CD14-positive monocyte (primary cell): ENCODE measurements around the gene SLC2A2. TPM values are rescaled to one million over a fixed set of nuclear protein-coding genes. Genes with fewer than 3 reads are reported as not detected.

Source experiments
- DNase-seq, 3 donors: peaks; one replicate each; pipeline ENCODE4 v3.0.0-alpha.2; 2011 to 2022
- H2AFZ ChIP-seq: 2 replicates; pipeline ENCODE4 v1.6.0; 2012; ENCODE audit warnings: mild to moderate bottlenecking, low read depth, low read length, inconsistent platforms; ENCODE audit not compliant: insufficient read depth, poor library complexity, severe bottlenecking
- H3K27ac ChIP-seq, 2 donors: 1 replicate in 1 of 2; 2 replicates in 1 of 2; pipeline ENCODE4 v1.5.1; 2012 to 2013; ENCODE audit warnings: low read length in 2 of 2, control low read depth in 1 of 2, inconsistent platforms in 1 of 2, low read depth in 1 of 2, mild to moderate bottlenecking in 1 of 2
- H3K27me3 ChIP-seq, 2 donors: one replicate each; pipeline versions ENCODE4 v1.6.0 to v1.6.1; 2011 to 2013; ENCODE audit warnings: low read length in 2 of 2; ENCODE audit not compliant: control insufficient read depth in 2 of 2, insufficient read depth in 2 of 2
- H3K36me3 ChIP-seq, 2 donors: replicated peaks in 1 of 2; 1 replicate in 1 of 2; 2 replicates in 1 of 2; pipeline versions ENCODE4 v1.5.1 to v1.6.1; 2012 to 2013; ENCODE audit warnings: low read length in 2 of 2, control low read depth in 1 of 2, inconsistent platforms in 1 of 2, mild to moderate bottlenecking in 1 of 2; ENCODE audit not compliant: insufficient read depth in 2 of 2, control insufficient read depth in 1 of 2
- H3K4me1 ChIP-seq, 2 donors: 1 replicate in 1 of 2; 2 replicates in 1 of 2; pipeline versions ENCODE4 v1.5.1 to v1.6.1; 2012 to 2013; ENCODE audit warnings: low read length in 2 of 2, control low read depth in 1 of 2, inconsistent platforms in 1 of 2, mild to moderate bottlenecking in 1 of 2, moderate library complexity in 1 of 2; ENCODE audit not compliant: insufficient read depth in 2 of 2, control insufficient read depth in 1 of 2
- H3K4me2 ChIP-seq: replicated peaks from 2 replicates; pipeline ENCODE3; 2012; ENCODE audit warnings: low read length, moderate library complexity, mild to moderate bottlenecking; ENCODE audit not compliant: poor library complexity, severe bottlenecking; ENCODE audit errors: extremely low read depth
- H3K4me3 ChIP-seq, 3 experiments: fragments of 200-600 bp in 1 of 3; sonication (generic) in 1 of 3; replicated peaks in 1 of 3; 1 replicate in 2 of 3; 2 replicates in 1 of 3; pipeline ENCODE4 v1.5.1; 2011 to 2013; ENCODE audit warnings: low read length in 3 of 3, mild to moderate bottlenecking in 3 of 3, control low read depth in 2 of 3, low read depth in 2 of 3, inconsistent platforms in 1 of 3, moderate library complexity in 1 of 3
- H3K79me2 ChIP-seq: 2 replicates; pipeline ENCODE4 v1.6.0; 2012; ENCODE audit warnings: mild to moderate bottlenecking, control low read depth, inconsistent platforms, low read length, moderate library complexity; ENCODE audit not compliant: insufficient read depth
- H3K9ac ChIP-seq: 2 replicates; pipeline ENCODE4 v1.6.0; 2017; ENCODE audit warnings: low read length, mild to moderate bottlenecking; ENCODE audit not compliant: insufficient read depth, poor library complexity, severe bottlenecking
- H3K9me3 ChIP-seq, 2 donors: replicated peaks in 1 of 2; 1 replicate in 1 of 2; 2 replicates in 1 of 2; pipeline versions ENCODE4 v1.5.1 to v1.6.1; 2012 to 2013; ENCODE audit warnings: low read length in 2 of 2, control low read depth in 1 of 2; ENCODE audit not compliant: control insufficient read depth in 1 of 2, insufficient read depth in 1 of 2
- H4K20me1 ChIP-seq: 2 replicates; pipeline ENCODE4 v1.6.0; 2012; ENCODE audit warnings: mild to moderate bottlenecking, low read length, control low read depth, moderate library complexity; ENCODE audit not compliant: insufficient read depth
- H3K27ac Mint-ChIP-seq, 7 donors: one replicate each; pipeline ENCODE4 v1.8.0; 2020; ENCODE audit warnings: mild to moderate bottlenecking in 7 of 7, mixed read lengths in 7 of 7, moderate library complexity in 6 of 7, inconsistent platforms in 2 of 7
- H3K27me3 Mint-ChIP-seq, 3 donors: one replicate each; pipeline ENCODE4 v1.8.0; 2021 to 2022; ENCODE audit warnings: low read depth in 3 of 3, mild to moderate bottlenecking in 3 of 3, mixed read lengths in 3 of 3, moderate library complexity in 3 of 3, inconsistent platforms in 1 of 3
- H3K36me3 Mint-ChIP-seq, 2 donors: one replicate each; pipeline ENCODE4 v1.8.0; 2020; ENCODE audit warnings: mixed read lengths in 2 of 2, inconsistent platforms in 1 of 2, mild to moderate bottlenecking in 1 of 2
- H3K4me1 Mint-ChIP-seq: one replicate; pipeline ENCODE4 v1.8.0; 2020; ENCODE audit warnings: mild to moderate bottlenecking, mixed read lengths
- H3K4me3 Mint-ChIP-seq, 2 donors: one replicate each; pipeline ENCODE4 v1.8.0; 2020; ENCODE audit warnings: mild to moderate bottlenecking in 2 of 2, mixed read lengths in 2 of 2, moderate library complexity in 1 of 2
- H3K9me3 Mint-ChIP-seq, 7 donors: one replicate each; pipeline ENCODE4 v1.8.0; 2020 to 2022; ENCODE audit warnings: mixed read lengths in 7 of 7, mild to moderate bottlenecking in 6 of 7, moderate library complexity in 6 of 7, inconsistent platforms in 2 of 7
- WGBS: methylation state at CpG from one replicate; pipeline ENCODE4 v1.1.5; 2013; ENCODE audit warnings: missing lambda C conversion rate; ENCODE audit not compliant: insufficient coverage; 5-methylcytosine and 5-hydroxymethylcytosine counted together
- intact Hi-C, 2 donors: fragments of 100-400 bp; cut with micrococcal nuclease; formaldehyde crosslinking; loops; one replicate each; pipeline versions ENCODE4 v1.15.0 to v1.15.1; 2023
- polyA plus RNA-seq, 3 donors: library from polyadenylated mRNA; depleted of rRNA in 1 of 3; unstranded in 2 of 3; stranded (reverse) in 1 of 3; fragments of 300-500 nt in 2 of 3; fragments of >200 nt in 1 of 3; fragmentation: Illumina TruSeq in 2 of 3; gene quantifications; 1 replicate in 2 of 3; 2 replicates in 1 of 3; pipeline ENCODE4 v1.2.3, GENCODE V29; 2012 to 2021
- TF ChIP-seq, protein P1 (sequence below): fragments of 200-600 bp; IDR thresholded peaks from one replicate; pipeline ENCODE4 v1.8.0; 2022; ENCODE audit warnings: antibody characterized with exemption, mild to moderate bottlenecking

SLC2A2 gene
- polyA plus RNA-seq, 3 donors = not detected

GRCh38 chr3:171061749-171062148, 35.2 kb upstream of the SLC2A2 start:
- TF ChIP-seq, protein P1, sequence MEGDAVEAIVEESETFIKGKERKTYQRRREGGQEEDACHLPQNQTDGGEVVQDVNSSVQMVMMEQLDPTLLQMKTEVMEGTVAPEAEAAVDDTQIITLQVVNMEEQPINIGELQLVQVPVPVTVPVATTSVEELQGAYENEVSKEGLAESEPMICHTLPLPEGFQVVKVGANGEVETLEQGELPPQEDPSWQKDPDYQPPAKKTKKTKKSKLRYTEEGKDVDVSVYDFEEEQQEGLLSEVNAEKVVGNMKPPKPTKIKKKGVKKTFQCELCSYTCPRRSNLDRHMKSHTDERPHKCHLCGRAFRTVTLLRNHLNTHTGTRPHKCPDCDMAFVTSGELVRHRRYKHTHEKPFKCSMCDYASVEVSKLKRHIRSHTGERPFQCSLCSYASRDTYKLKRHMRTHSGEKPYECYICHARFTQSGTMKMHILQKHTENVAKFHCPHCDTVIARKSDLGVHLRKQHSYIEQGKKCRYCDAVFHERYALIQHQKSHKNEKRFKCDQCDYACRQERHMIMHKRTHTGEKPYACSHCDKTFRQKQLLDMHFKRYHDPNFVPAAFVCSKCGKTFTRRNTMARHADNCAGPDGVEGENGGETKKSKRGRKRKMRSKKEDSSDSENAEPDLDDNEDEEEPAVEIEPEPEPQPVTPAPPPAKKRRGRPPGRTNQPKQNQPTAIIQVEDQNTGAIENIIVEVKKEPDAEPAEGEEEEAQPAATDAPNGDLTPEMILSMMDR = no peak
- H3K4me1 Mint-ChIP-seq = no peaks in the 10 kb centered on the region
- Histone ChIP-seq H3K27ac (no peak overlapping the region), H3K79me2 (no peaks in the 10 kb centered on the region), H2AFZ (no peak overlapping the region), H3K9ac (no peak overlapping the region), H3K27me3 (no peaks in the 10 kb centered on the region), H3K36me3 (no peaks in the 10 kb centered on the region), H3K4me1 (no peaks in the 10 kb centered on the region), H3K4me3 (no peak overlapping the region), H3K9me3 (no peaks in the 10 kb centered on the region), H4K20me1 (no peaks in the 10 kb centered on the region), H3K4me2 (no peak overlapping the region)
- peaks cover 0 to 8% (median 0%) of the 10 kb centered on the region in 7 donors for H3K9me3 Mint-ChIP-seq
- H3K36me3 Mint-ChIP-seq = no peaks in the 10 kb centered on the region
- WGBS = no CpG with 5 or more reads among the region's 1 CpG
- no peaks in the 10 kb centered on the region for H3K27me3 Mint-ChIP-seq
- no peak for DNase-seq
- no peak overlapping the region for H3K27ac Mint-ChIP-seq
- intact Hi-C loops = no loop called here
- H3K4me3 Mint-ChIP-seq = no peak overlapping the region

DNA sequence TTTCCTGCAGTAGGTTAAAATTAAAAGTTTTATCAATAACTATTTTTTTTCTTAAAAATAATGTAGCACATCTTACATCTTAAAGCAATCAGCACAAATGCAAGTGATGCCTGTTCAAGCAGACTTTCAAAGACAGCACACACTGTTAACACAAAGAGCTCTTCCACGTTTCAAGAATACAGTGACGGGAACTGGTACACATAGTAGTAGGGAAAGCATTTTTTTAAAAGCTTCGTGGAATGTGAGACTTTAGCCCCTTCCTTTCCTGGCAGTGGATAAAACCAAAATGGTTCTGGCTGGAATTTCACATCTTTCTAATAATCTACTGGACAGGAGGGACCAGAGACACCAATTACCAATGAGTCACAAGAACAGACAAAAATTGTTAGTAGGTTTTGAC, 33.5 kb upstream of the SLC2A2 start:
- Histone ChIP-seq H3K27ac (no peak overlapping the region), H3K9ac (no peak overlapping the region), H3K36me3 (no peaks in the 10 kb centered on the region), H3K9me3 (no peaks in the 10 kb centered on the region), H3K4me1 (no peaks in the 10 kb centered on the region), H3K4me3 (no peak overlapping the region), H3K27me3 (no peaks in the 10 kb centered on the region), H3K79me2 (no peaks in the 10 kb centered on the region), H4K20me1 (no peaks in the 10 kb centered on the region), H3K4me2 (no peak overlapping the region), H2AFZ (no peak overlapping the region)
- Mint-ChIP-seq H3K36me3 (no peaks in the 10 kb centered on the region), H3K4me3 (no peak overlapping the region), H3K9me3 (peaks cover 0 to 8% (median 0%) of the 10 kb centered on the region in 7 donors), H3K27me3 (no peaks in the 10 kb centered on the region), H3K27ac (no peak overlapping the region), H3K4me1 (no peaks in the 10 kb centered on the region)
- TF ChIP-seq, protein P1 = no peak
- intact Hi-C loops = no loop called here
- no peak for DNase-seq
- WGBS = no CpG with 5 or more reads among the region's 3 CpGs
